ENCODE results near the gene GLDN. TPM values are rescaled to one million over a fixed set of nuclear protein-coding genes. Genes with fewer than 3 reads are reported as not detected.

Gene GLDN
- total RNA-seq, 1 experiment from 2014 or later: 1.3 TPM

- Histone ChIP-seq H3K79me2 (ENCODE audit: insufficient read depth, low read length) (no peaks in the 10 kb centered on the region), H4K5ac (ENCODE audit: insufficient read length, low read depth, low read length) (no peak overlapping the region), H3K9me3 (ENCODE audit: control insufficient read depth, low read depth, low read length) (no peaks in the 10 kb centered on the region), H4K8ac (replicated peaks; ENCODE audit: insufficient read length, low read depth, low read length) (no peak overlapping the region), H4K20me1 (ENCODE audit: control insufficient read depth, insufficient read depth, insufficient read length) (no peaks in the 10 kb centered on the region), H3K27me3 (ENCODE audit: insufficient read depth, low read length) (no peaks in the 10 kb centered on the region), H2BK120ac (ENCODE audit: low read depth, low read length, poor library complexity, severe bottlenecking) (no peak overlapping the region), H3K27ac (ENCODE audit: insufficient read length, low read depth, low read length) (no peak overlapping the region), H3K14ac (ENCODE audit: insufficient read depth, low read length) (no peak overlapping the region), H3K4me1 (ENCODE audit: insufficient read depth, low read length) (no peaks in the 10 kb centered on the region; the same call in 1 of the 2 replicates), H3K9ac (ENCODE audit: extremely low read depth, insufficient read length, low read length) (no peak overlapping the region), H3K23me2 (ENCODE audit: insufficient read length, low read depth, low read length, poor library complexity, severe bottlenecking) (no peaks in the 10 kb centered on the region), H2BK5ac (ENCODE audit: insufficient read length, low read length) (no peak overlapping the region), H3K18ac (ENCODE audit: insufficient read length, low read depth, low read length) (no peak overlapping the region), H3K4me2 (ENCODE audit: insufficient read depth, insufficient read length, low read length) (no peak overlapping the region), H2AK5ac (ENCODE audit: insufficient read length, low read length) (no peak overlapping the region), H2AFZ (ENCODE audit: low read length) (no peak overlapping the region), H3T11ph (ENCODE audit: low read length) (no peak overlapping the region), H4K91ac (ENCODE audit: insufficient read length, low read depth, low read length) (no peak overlapping the region), H3K56ac (ENCODE audit: insufficient read length, low read depth, low read length) (no peak overlapping the region), H2BK20ac (ENCODE audit: low read depth, low read length, poor library complexity, severe bottlenecking) (no peak overlapping the region), H3K23ac (ENCODE audit: insufficient read length, low read depth, low read length) (no peak overlapping the region), H2BK15ac (ENCODE audit: low read depth, low read length) (no peak overlapping the region), H2BK12ac (ENCODE audit: insufficient read length, low read depth, low read length) (no peak overlapping the region), H3K4ac (ENCODE audit: low read depth, low read length) (no peak overlapping the region), H3K79me1 (ENCODE audit: insufficient read depth, low read depth, low read length, poor library complexity, severe bottlenecking) (no peaks in the 10 kb centered on the region)
- Mint-ChIP-seq H3K27me3 (ENCODE audit: low read depth) (peaks cover 10% of the 10 kb centered on the region), H3K9me3 (no peaks in the 10 kb centered on the region), H3K36me3 (ENCODE audit: insufficient read depth in 1 of 3, low read depth in 3 of 3) (no peaks in the 10 kb centered on the region), H3K27ac (no peak overlapping the region; a peak in 1 of 7 replicates), H3K4me3 (no peak overlapping the region), H3K4me1 (peaks cover 17 to 28% of the 10 kb centered on the region in 2 experiments)
- no CpG with 5 or more reads among the region's 9 CpGs for WGBS (ENCODE audit: extremely low coverage, insufficient read length, low lambda C conversion rate)
- DNase-seq: peak; percentile 18
- TF ChIP-seq CTCF (conservative IDR thresholded peaks at IDR 0.05): no peak
These were observed 57.2 kb downstream of the GLDN start for GRCh38 chr15:51398626-51399025.
